GM12878 (cell line): ENCODE data around the gene ARL16. TPM values are rescaled to one million over a fixed set of nuclear protein-coding genes. Genes with fewer than 3 reads are reported as not detected.

Experiments
- ATAC-seq: fragments of 200-7000 bp; cut with Tn5 transposase; 3 replicates; pipeline ENCODE4 v1.9.1; 2020; ENCODE audit warnings: mild to moderate bottlenecking, moderate library complexity
- BruUV-seq: library from RNA; stranded (reverse); fragments of 400-500 nt; replicated peaks from 2 replicates; lab custom pipeline; 2021; lab: Mats Ljungman, UMichigan
- CTCF ChIA-PET: fragments of 300-600 bp; sonication (Branson Sonifier 250); formaldehyde crosslinking; extraction: SDS; loops from one replicate; lab custom pipeline; 2021; ENCODE audit warnings: inconsistent platforms; lab: Yijun Ruan, JAX
- POLR2A ChIA-PET: fragments of 350-600 bp; formaldehyde crosslinking; extraction: SDS; loops from one replicate; lab custom pipeline; 2021; ENCODE audit warnings: inconsistent platforms; lab: Charles Lee
- RAD21 ChIA-PET: fragments of 300-600 bp; sonication (Branson Sonifier 250); formaldehyde crosslinking; loops from one replicate; lab custom pipeline; 2023; ENCODE audit warnings: antibody characterized with exemption; ENCODE audit not compliant: unreplicated experiment; lab: Charles Lee
- SMC1A ChIA-PET: fragments of 300-600 bp; sonication (Branson Sonifier 250); formaldehyde crosslinking; loops from one replicate; lab custom pipeline; 2023; ENCODE audit not compliant: unreplicated experiment, uncharacterized antibody; lab: Charles Lee
- DNase-seq: peaks from one replicate; pipeline ENCODE4 v3.0.0-alpha.2; 2011; ENCODE audit warnings: low read depth, low spot score
- FAIRE-seq: peaks from 3 replicates; lab custom pipeline; 2011; peaks lifted over from hg19 to GRCh38; lab: Jason Lieb, UNC
- H2AFZ ChIP-seq: 2 replicates; pipeline ENCODE4 v1.6.0; 2011; ENCODE audit warnings: low read depth, low read length, control low read depth; ENCODE audit not compliant: control insufficient read depth
- H3K27ac ChIP-seq: 2 replicates; pipeline ENCODE4 v1.5.1; 2011; ENCODE audit warnings: control low read depth; ENCODE audit not compliant: control insufficient read depth, insufficient read depth
- H3K27me3 ChIP-seq, 2 experiments: replicated peaks in 1 of 2; 2 replicates each; pipeline versions ENCODE4 v1.6.0 to v1.6.1; 2011; ENCODE audit warnings: low read length in 1 of 2; ENCODE audit not compliant: control insufficient read depth in 2 of 2, insufficient read depth in 2 of 2
- H3K36me3 ChIP-seq, 2 experiments: 2 replicates each; pipeline ENCODE4 v1.5.1; 2011; ENCODE audit warnings: low read length in 1 of 2; ENCODE audit not compliant: control insufficient read depth in 2 of 2, insufficient read depth in 2 of 2
- H3K4me1 ChIP-seq: 2 replicates; pipeline ENCODE4 v1.6.1; 2011; ENCODE audit warnings: mild to moderate bottlenecking, low read length, moderate library complexity, mixed read lengths; ENCODE audit not compliant: control insufficient read depth, insufficient read depth
- H3K4me2 ChIP-seq: 2 replicates; pipeline ENCODE4 v1.6.0; 2011; ENCODE audit warnings: control low read depth; ENCODE audit not compliant: control insufficient read depth, insufficient read depth
- H3K4me3 ChIP-seq: fragments of 200-600 bp; sonication (generic); 2 replicates; pipeline ENCODE4 v1.5.1; 2016
- H3K79me2 ChIP-seq: 2 replicates; pipeline ENCODE4 v1.6.0; 2011; ENCODE audit warnings: low read length; ENCODE audit not compliant: control insufficient read depth, insufficient read depth
- H3K9ac ChIP-seq: 2 replicates; pipeline ENCODE4 v1.8.0; 2011; ENCODE audit warnings: low read length, control low read depth, mixed read lengths; ENCODE audit not compliant: control insufficient read depth, insufficient read depth
- H3K9me3 ChIP-seq: replicated peaks from 3 replicates; pipeline ENCODE4 v1.5.1; 2011; ENCODE audit warnings: mild to moderate bottlenecking, low read length; ENCODE audit not compliant: control insufficient read depth, insufficient read depth
- H4K20me1 ChIP-seq: 2 replicates; pipeline ENCODE4 v1.6.0; 2011; ENCODE audit not compliant: control insufficient read depth, insufficient read depth
- ATF7 ChIP-seq: fragments of 450-650 bp; IDR thresholded peaks from 2 replicates; pipeline ENCODE4 v1.6.1; 2016; ENCODE audit warnings: low read depth, mild to moderate bottlenecking
- HCFC1 ChIP-seq: fragments of 150-350 bp; IDR thresholded peaks from 2 replicates; pipeline ENCODE4 v1.6.1; 2014; ENCODE audit warnings: low read length
- KDM1A ChIP-seq: fragments of 200-600 bp; sonication (generic); IDR thresholded peaks from 2 replicates; pipeline ENCODE4 v1.6.1; 2016; ENCODE audit warnings: borderline replicate concordance
- MEF2B ChIP-seq: fragments of 450-650 bp; IDR thresholded peaks from 2 replicates; pipeline ENCODE4 v1.6.1; 2018; ENCODE audit warnings: mild to moderate bottlenecking, moderate library complexity; ENCODE audit not compliant: partially characterized antibody, poor library complexity, severe bottlenecking
- MYB ChIP-seq: fragments of 150-350 bp; IDR thresholded peaks from 2 replicates; pipeline ENCODE4 v1.6.1; 2014; ENCODE audit warnings: mild to moderate bottlenecking, low read depth, low read length, borderline replicate concordance
- NBN ChIP-seq: fragments of 450-650 bp; IDR thresholded peaks from 2 replicates; pipeline ENCODE4 v1.6.1; 2016
- PBX3 ChIP-seq: IDR thresholded peaks from 2 replicates; pipeline ENCODE4 v1.6.1; 2011; ENCODE audit warnings: mild to moderate bottlenecking, low read depth, low read length, moderate library complexity; ENCODE audit not compliant: insufficient replicate concordance
- RCOR1 ChIP-seq: conservative IDR thresholded peaks from 2 replicates; pipeline ENCODE4 v1.6.1; 2012; ENCODE audit warnings: low read depth, low read length, improper control_type of control experiment
- ZBTB4 ChIP-seq: fragments of 450-650 bp; formaldehyde crosslinking; IDR thresholded peaks from 2 replicates; pipeline ENCODE4 v1.4.0; 2022; ENCODE audit warnings: mild to moderate bottlenecking, moderate library complexity
- WGBS: methylation state at CpG from one replicate; pipeline ENCODE4 v1.1.6; 2016; ENCODE audit warnings: low lambda C conversion rate; ENCODE audit not compliant: insufficient replicate concordance, insufficient coverage; ENCODE audit errors: missing lambda C conversion rate; 5-methylcytosine and 5-hydroxymethylcytosine counted together
- in situ Hi-C: fragments of 300-500 bp; cut with MboI; formaldehyde crosslinking; loops from 9 replicates; pipeline ENCODE4 v1.14.3; 2018; ENCODE audit warnings: mixed read lengths
- intact Hi-C: fragments of 100-400 bp; cut with micrococcal nuclease; formaldehyde crosslinking; loops from one replicate; pipeline ENCODE4 v1.14.2; 2022; ENCODE audit not compliant: unreplicated experiment
- polyA plus RNA-seq, 11 experiments: library from polyadenylated mRNA; depleted of rRNA in 4 of 11; unstranded in 6 of 11; stranded (reverse) in 5 of 11; fragments of >200 nt; fragmentation: Nextera tagmentation in 4 of 11; fragmentation: Illumina TruSeq in 1 of 11; extraction: Ambion mirVana in 4 of 11; extraction: Trizol in 1 of 11; gene quantifications; 1 replicate in 1 of 11; 2 replicates in 10 of 11; pipeline versions ENCODE4 v1.2.1 to v1.2.3, GENCODE V29; 2011 to 2016; ENCODE audit warnings: inconsistent platforms in 2 of 11, missing spikeins in 2 of 11, low read depth in 1 of 11
- total RNA-seq, 4 experiments: library from RNA; depleted of rRNA in 3 of 4; stranded (reverse); fragments of >200 nt in 3 of 4; fragmentation: Illumina TruSeq in 1 of 4; extraction: Trizol in 1 of 4; gene quantifications; 2 replicates each; pipeline versions ENCODE4 v1.2.1 to v1.2.3, GENCODE V29; 2013 to 2021

ARL16 gene
- total and polyA plus RNA-seq, 10 of the 15 experiments (the other 5 are each of a cell fraction or from before 2014, with no cell fraction given), result 4.7 to 47.6 (median 30.9) TPM

GRCh38 chr17:81641825-81642489 is 41.6 kb downstream of the ARL16 start (continued):
- TF ChIP-seq ZBTB4 (CRISPR knock-in tag) (no peak), NBN (no peak)
- TF ChIP-seq, all 136 proteins: peak for 0

DNA sequence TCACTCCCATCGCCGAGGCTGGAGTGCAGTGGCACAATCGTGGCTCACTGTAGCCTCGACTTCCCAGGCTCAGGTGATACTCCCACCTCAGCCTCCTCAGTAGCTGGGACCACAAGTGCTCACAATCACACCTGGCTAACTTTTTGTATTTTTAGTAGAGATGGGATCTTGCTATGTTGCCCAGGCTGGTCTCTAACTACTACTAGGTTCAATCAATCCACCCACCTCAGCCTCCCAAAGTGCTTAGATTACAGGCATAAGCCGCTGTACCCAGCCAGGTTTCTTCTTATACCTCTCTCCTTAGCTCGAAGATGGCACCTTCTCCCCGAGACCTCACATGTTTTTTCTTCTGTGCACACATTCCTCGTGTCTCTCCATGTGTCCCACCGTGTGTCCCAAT is 43.6 kb downstream of the ARL16 start:
- no peak overlapping the region for H3K9ac ChIP-seq
- H3K4me1 ChIP-seq, result peaks cover 4% of the 10 kb centered on the region
- H3K4me3 ChIP-seq, result no peak overlapping the region
- in situ Hi-C loops, result no loop called here
- H2AFZ ChIP-seq, result no peak overlapping the region
- H3K79me2 ChIP-seq, result peaks cover 18% of the 10 kb centered on the region
- H3K9me3 ChIP-seq, result no peaks in the 10 kb centered on the region
- TF ChIP-seq MEF2B, result no peak
- no peak for TF ChIP-seq ATF7
- TF ChIP-seq MYB, result no peak
- TF ChIP-seq HCFC1, result no peak
- no peak for TF ChIP-seq KDM1A
- no peak for TF ChIP-seq PBX3
- TF ChIP-seq RCOR1, result no peak
- DNase-seq (no peak), ATAC-seq (no peak), FAIRE-seq (no peak)
- H3K4me2 ChIP-seq, result no peak overlapping the region
- no peaks in the 10 kb centered on the region for H3K27me3 ChIP-seq
- H3K36me3 ChIP-seq, result no peaks in the 10 kb centered on the region
- ChIA-PET SMC1A (no interaction called here), POLR2A (interaction anchor here (0.7 to 1.4 kb wide), 2 partner anchors 25 to 44 kb away, joined by 3 to 4 read pairs; partner anchors contain the start of genes ARL16 and HGS), RAD21 (no interaction called here), CTCF (no interaction called here)
- H3K27ac ChIP-seq, result no peak overlapping the region
- BruUV-seq, result no TSS peak
- 95% methylated on average over 9 of the region's 9 CpGs for WGBS
- intact Hi-C loops, result no loop called here
- no peaks in the 10 kb centered on the region for H4K20me1 ChIP-seq
